HepG2 (cell line): Measurements from ENCODE around the gene RAB5B. TPM values are rescaled to one million over a fixed set of nuclear protein-coding genes. Genes with fewer than 3 reads are reported as not detected.

Source experiments
- IKZF4 ChIP-seq: sonication (generic); formaldehyde crosslinking; IDR thresholded peaks from 2 replicates; pipeline ENCODE4 v1.5.1; 2020; ENCODE audit warnings: borderline replicate concordance, mild to moderate bottlenecking, low read depth, missing genetic modification reagents; ENCODE audit errors: not compliant biosample characterization
- MTF2 ChIP-seq: sonication (generic); formaldehyde crosslinking; IDR thresholded peaks from 2 replicates; pipeline ENCODE4 v1.5.0; 2020; ENCODE audit warnings: missing genetic modification reagents, borderline replicate concordance
- NKX3-1 ChIP-seq: sonication (generic); formaldehyde crosslinking; IDR thresholded peaks from 2 replicates; pipeline ENCODE4 v1.5.0; 2020; ENCODE audit warnings: missing genetic modification reagents
- TRAFD1 ChIP-seq: sonication (generic); formaldehyde crosslinking; IDR thresholded peaks from 2 replicates; pipeline ENCODE4 v1.5.1; 2020; ENCODE audit warnings: missing genetic modification reagents, mild to moderate bottlenecking, borderline replicate concordance
- UBTF ChIP-seq: sonication (generic); formaldehyde crosslinking; IDR thresholded peaks from 2 replicates; pipeline ENCODE4 v1.4.0; 2020; ENCODE audit warnings: mild to moderate bottlenecking, missing genetic modification reagents
- ZNF331 ChIP-seq: sonication (generic); formaldehyde crosslinking; IDR thresholded peaks from 2 replicates; pipeline ENCODE4 v1.4.0; 2020; ENCODE audit warnings: missing genetic modification reagents
- ZNF407 ChIP-seq: sonication (generic); formaldehyde crosslinking; IDR thresholded peaks from one replicate; pipeline ENCODE4 v1.5.1; 2020; ENCODE audit warnings: mild to moderate bottlenecking, missing genetic modification reagents; ENCODE audit errors: not compliant biosample characterization
- ZNF572 ChIP-seq: sonication (generic); formaldehyde crosslinking; IDR thresholded peaks from 2 replicates; pipeline ENCODE4 v1.5.1; 2020; ENCODE audit warnings: mild to moderate bottlenecking, missing genetic modification reagents
- ZNF652 ChIP-seq: IDR thresholded peaks from 2 replicates; pipeline ENCODE4 v1.6.1; 2016; ENCODE audit warnings: low read depth, borderline replicate concordance
- ZNF660 ChIP-seq: sonication (generic); formaldehyde crosslinking; IDR thresholded peaks from 2 replicates; pipeline ENCODE4 v1.5.1; 2020; ENCODE audit warnings: mild to moderate bottlenecking, low read depth, missing genetic modification reagents, borderline replicate concordance
- ZNF746 ChIP-seq: sonication (generic); formaldehyde crosslinking; IDR thresholded peaks from 2 replicates; pipeline ENCODE4 v1.8.0; 2022; ENCODE audit warnings: mild to moderate bottlenecking, missing genetic modification reagents
- ZNF792 ChIP-seq: IDR thresholded peaks from 2 replicates; pipeline ENCODE4 v1.6.1; 2016
- polyA plus RNA-seq, 8 experiments: library from polyadenylated mRNA; depleted of rRNA in 3 of 8; stranded (reverse) in 7 of 8; unstranded in 1 of 8; fragments of >200 nt; fragmentation: Illumina TruSeq in 4 of 8; extraction: Trizol in 4 of 8; gene quantifications; 2 replicates each; pipeline versions ENCODE4 v1.2.1 to v1.2.3, GENCODE V29; 2011 to 2016; ENCODE audit warnings: low read depth in 4 of 8, missing spikeins in 1 of 8, mixed read lengths in 1 of 8; ENCODE audit not compliant: insufficient read depth in 1 of 8
- total RNA-seq, 5 experiments: library from RNA; depleted of rRNA; stranded (reverse); fragments of >200 nt; fragmentation: Illumina TruSeq; extraction: Trizol; gene quantifications; 2 replicates each; pipeline ENCODE4 v1.2.3, GENCODE V29; 2016; ENCODE audit warnings: low read depth in 1 of 5
- TF ChIP-seq, protein P1 (sequence below), 2 experiments: sonication (generic) in 1 of 2; formaldehyde crosslinking in 1 of 2; IDR thresholded peaks; 2 replicates each; pipeline versions ENCODE4 v1.4.0 to v1.6.1; 2018 to 2020; ENCODE audit warnings: missing genetic modification reagents in 2 of 2, borderline replicate concordance in 1 of 2, low read depth in 1 of 2, mild to moderate bottlenecking in 1 of 2, missing biosample characterization in 1 of 2

Gene RAB5B
- total and polyA plus RNA-seq, 2 of the 13 experiments (the other 11 are each of a cell fraction or from before 2014, with no cell fraction given), result 26.0 to 68.3 TPM

DNA sequence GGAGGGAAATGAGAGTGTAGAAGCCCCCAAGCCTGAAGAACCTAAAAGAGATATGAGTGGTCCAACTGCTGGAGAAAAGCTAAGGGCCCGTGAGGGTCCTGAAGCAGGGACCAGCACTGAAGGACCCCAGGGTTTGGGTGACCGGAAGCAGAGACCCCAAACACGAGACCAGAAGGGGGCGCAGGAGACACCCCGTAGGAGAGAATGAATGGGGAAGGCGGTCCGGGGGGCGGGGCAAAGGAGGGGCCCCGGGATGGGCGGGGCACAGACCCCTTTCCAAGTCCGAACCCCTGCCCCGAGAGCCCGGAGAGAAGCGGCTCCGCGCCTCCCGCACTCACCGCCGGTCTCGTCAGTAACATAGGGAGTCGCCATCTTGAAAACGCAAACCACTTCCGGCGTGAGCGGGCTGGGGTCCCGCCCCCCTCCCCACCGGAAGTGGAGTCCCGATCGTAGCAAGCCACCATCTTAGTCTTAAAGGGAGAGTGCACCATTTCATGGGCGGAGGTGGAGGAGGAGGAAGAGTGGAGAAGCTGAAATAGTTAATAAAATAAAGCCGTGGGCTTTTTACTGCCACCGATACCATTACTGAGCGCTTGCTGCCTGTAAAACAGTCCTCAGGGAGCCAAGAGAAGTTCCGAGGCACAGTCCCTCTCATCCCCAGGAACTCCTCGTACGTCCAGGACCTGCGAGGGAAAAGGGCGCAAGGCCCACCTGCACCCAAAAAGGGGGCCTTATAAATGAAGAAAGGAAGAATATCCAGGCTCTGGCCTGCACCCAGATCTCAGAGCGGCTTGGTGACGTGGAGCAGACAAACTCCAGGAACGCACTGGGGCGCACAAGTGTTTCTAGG lies 46.9 kb upstream of the RAB5B start (continued):
- TF ChIP-seq ZNF407 (CRISPR knock-in tag) (no peak), ZNF652 (CRISPR knock-in tag) (peak; percentile 93), ZNF792 (CRISPR knock-in tag) (no peak), ZNF660 (CRISPR knock-in tag) (no peak), ZNF572 (0 out of 2 replicates have a peak, but pooled peaks have one; percentile 19), TRAFD1 (no peak), IKZF4 (no peak), ZNF746 (CRISPR knock-in tag) (no peak), ZNF331 (CRISPR knock-in tag) (no peak), NKX3-1 (no peak), MTF2 (CRISPR knock-in tag) (peak; percentile 8; the same call in 1 of the 2 replicates), UBTF (no peak)
- TF ChIP-seq, protein P1, sequence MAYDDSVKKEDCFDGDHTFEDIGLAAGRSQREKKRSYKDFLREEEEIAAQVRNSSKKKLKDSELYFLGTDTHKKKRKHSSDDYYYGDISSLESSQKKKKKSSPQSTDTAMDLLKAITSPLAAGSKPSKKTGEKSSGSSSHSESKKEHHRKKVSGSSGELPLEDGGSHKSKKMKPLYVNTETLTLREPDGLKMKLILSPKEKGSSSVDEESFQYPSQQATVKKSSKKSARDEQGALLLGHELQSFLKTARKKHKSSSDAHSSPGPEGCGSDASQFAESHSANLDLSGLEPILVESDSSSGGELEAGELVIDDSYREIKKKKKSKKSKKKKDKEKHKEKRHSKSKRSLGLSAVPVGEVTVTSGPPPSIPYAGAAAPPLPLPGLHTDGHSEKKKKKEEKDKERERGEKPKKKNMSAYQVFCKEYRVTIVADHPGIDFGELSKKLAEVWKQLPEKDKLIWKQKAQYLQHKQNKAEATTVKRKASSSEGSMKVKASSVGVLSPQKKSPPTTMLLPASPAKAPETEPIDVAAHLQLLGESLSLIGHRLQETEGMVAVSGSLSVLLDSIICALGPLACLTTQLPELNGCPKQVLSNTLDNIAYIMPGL (CRISPR knock-in tag; IDR thresholded peaks at IDR 0.05; ENCODE audit: borderline replicate concordance in 1 of 2, low read depth in 1 of 2), result peak; percentile 33 to 41; a peak in 2 of 4 replicates
